GM12864 (cell line): Measurements from ENCODE around the gene SHISA8.
A peak's percentile ranks its signal among the peaks of the same experiment; 100 is the strongest.

Experiments used
- DNase-seq: peaks from one replicate; pipeline ENCODE4 v3.0.0-alpha.2; 2011; ENCODE audit warnings: low read depth
- H3K4me3 ChIP-seq: 2 replicates; pipeline ENCODE4 v1.5.1; 2011; ENCODE audit warnings: mild to moderate bottlenecking, low read depth, low read length, control low read depth
- CTCF ChIP-seq: IDR thresholded peaks from 2 replicates; pipeline ENCODE4 v1.5.1; 2011; ENCODE audit warnings: low read depth, mild to moderate bottlenecking, moderate library complexity, low read length, control low read depth, inconsistent platforms; ENCODE audit errors: missing control alignments

The SHISA8 gene

GRCh38 chr22:41915035-41915785 lies at the start of gene SHISA8:
Gene SHISA8 (minus strand): TSS chr22:41915074. CDS start chr22:41914667, 407 bp downstream.
- H3K4me3 ChIP-seq = peak within 1 kb of the TSS; percentile 64
- DNase-seq = no peak
- no peak for TF ChIP-seq CTCF

GRCh38 chr22:41964112-41964491 lies 49.2 kb upstream of the SHISA8 start:
- H3K4me3 ChIP-seq = no peak overlapping the region
- TF ChIP-seq CTCF = no peak
- DNase-seq = no peak

DNA sequence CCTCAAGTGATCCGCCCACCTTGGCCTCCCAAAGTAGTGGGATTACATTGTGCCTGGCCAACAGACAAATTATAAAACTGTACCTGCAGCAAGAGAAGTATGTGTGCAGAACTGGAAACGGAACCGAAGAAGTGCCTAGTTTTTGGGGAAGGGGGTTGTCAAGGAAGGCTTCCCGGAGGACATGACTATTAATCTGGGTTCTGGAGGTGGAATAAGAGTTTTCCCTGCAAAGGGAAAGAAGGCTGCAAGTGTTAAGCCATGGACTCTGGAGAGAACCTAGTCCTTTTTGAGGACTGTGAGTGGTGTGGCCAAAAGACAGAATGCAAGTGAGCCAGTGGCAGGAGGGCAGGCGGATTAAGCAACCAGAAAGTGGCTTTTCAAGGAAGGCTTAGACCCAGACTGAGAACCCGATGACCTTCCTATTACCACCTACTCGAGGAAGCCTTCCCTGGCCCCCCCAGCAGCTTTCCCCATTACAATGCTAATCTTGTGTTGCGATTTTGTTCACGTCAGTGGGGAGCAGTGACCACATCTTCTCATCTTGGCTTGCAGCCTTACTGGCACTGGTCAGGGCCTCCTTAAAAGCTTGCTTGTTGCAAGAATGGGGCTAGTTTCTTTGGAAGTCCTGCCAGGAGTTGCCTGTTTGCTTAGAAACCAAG lies 48.7 kb upstream of the SHISA8 start:
- no peak for DNase-seq
- no peak overlapping the region for H3K4me3 ChIP-seq
- no peak for TF ChIP-seq CTCF

- TF ChIP-seq CTCF = no peak
- H3K4me3 ChIP-seq = no peak overlapping the region
Observed at GRCh38 chr22:41957941-41958556, 43.2 kb upstream of the SHISA8 start.

GRCh38 chr22:41952713-41953112 lies 37.8 kb upstream of the SHISA8 start:
- DNase-seq = no peak
- TF ChIP-seq CTCF = no peak
- H3K4me3 ChIP-seq = no peak overlapping the region

More at GRCh38 chr22:41957941-41958556, 43.2 kb upstream of the SHISA8 start:
- DNase-seq = no peak

DNA sequence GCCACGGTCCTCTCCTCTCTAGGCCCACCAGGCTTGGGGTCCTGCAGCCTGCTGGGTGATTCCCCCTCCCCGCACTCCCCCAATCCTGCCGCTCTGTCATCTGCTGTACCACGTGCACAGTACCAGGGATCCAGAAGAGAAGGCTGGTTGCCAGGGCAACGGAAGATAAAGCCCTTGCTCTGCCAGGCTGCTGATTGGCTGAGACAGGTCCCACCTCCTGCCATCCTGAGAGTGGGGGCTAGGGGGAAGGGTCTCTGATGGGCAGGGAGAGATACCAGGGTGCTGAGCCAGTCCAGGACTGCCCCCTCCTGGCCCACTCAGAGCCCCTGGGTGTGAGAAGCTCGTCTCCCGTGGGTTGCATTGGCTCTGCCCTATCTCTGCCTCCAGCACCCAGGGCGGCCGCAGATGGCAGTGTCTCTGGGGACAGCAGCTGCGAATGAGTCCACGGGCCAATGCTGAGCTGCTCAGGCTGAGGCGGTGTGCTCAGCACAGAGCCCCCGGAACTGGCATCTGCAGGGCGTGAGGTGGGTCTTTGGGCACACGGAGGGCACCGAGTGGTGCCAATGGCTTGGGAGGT lies 37.1 kb upstream of the SHISA8 start, which contains the start of gene SMIM45:
TSS of gene SMIM45 (plus strand) at position 253 of the 577 bp plus-strand sequence.
- TF ChIP-seq CTCF = peak; percentile 20
- no peak within 1 kb of the TSS for H3K4me3 ChIP-seq
- no peak for DNase-seq
